DND-41 (cell line): ENCODE results near the gene VWA1.
"Not testable (repeated sequence)": the region's sequence is repeated elsewhere in the genome, so short reads cannot be mapped to it uniquely, and the experiment has no call there.

Experiments
- ATAC-seq: fragments of 200-7000 bp; cut with Tn5 transposase; 3 replicates; pipeline ENCODE4 v1.9.1; 2021; ENCODE audit warnings: low read depth; ENCODE audit not compliant: insufficient read depth
- DNase-seq: peaks from one replicate; pipeline ENCODE4 v3.0.0-alpha.2; 2020
- H2AFZ ChIP-seq: 2 replicates; pipeline ENCODE4 v1.6.0; 2012; ENCODE audit warnings: low read depth, low read length
- H3K27ac ChIP-seq: 2 replicates; pipeline ENCODE4 v1.5.1; 2012; ENCODE audit warnings: low read length, inconsistent platforms
- H3K27me3 ChIP-seq: fragments of 200-600 bp; sonication (generic); 2 replicates; pipeline ENCODE4 v1.6.0; 2012; ENCODE audit warnings: low read length, mild to moderate bottlenecking, inconsistent platforms; ENCODE audit not compliant: insufficient read depth, poor library complexity
- H3K36me3 ChIP-seq: 2 replicates; pipeline ENCODE4 v1.5.1; 2012; ENCODE audit warnings: low read length, inconsistent platforms; ENCODE audit not compliant: insufficient read depth
- H3K4me1 ChIP-seq: 2 replicates; pipeline ENCODE4 v1.5.1; 2012; ENCODE audit warnings: mild to moderate bottlenecking, low read length; ENCODE audit not compliant: insufficient read depth
- H3K4me2 ChIP-seq: 2 replicates; pipeline ENCODE4 v1.6.0; 2012; ENCODE audit warnings: mild to moderate bottlenecking, moderate library complexity, low read length, inconsistent platforms; ENCODE audit not compliant: insufficient read depth
- H3K4me3 ChIP-seq, 2 experiments: fragments of 200-600 bp in 1 of 2; shearing (Covaris generic) in 1 of 2; 2 replicates each; pipeline ENCODE4 v1.5.1; 2012 to 2016; ENCODE audit warnings: inconsistent platforms in 2 of 2, low read length in 2 of 2, mild to moderate bottlenecking in 2 of 2, low read depth in 1 of 2, moderate library complexity in 1 of 2
- H3K79me2 ChIP-seq: 2 replicates; pipeline ENCODE4 v1.6.0; 2012; ENCODE audit warnings: low read length, inconsistent platforms; ENCODE audit not compliant: insufficient read depth
- H3K9ac ChIP-seq: 2 replicates; pipeline ENCODE4 v1.6.0; 2012; ENCODE audit warnings: low read depth, mild to moderate bottlenecking, inconsistent platforms, low read length, moderate library complexity
- H3K9me3 ChIP-seq: 2 replicates; pipeline ENCODE4 v1.5.1; 2012; ENCODE audit warnings: low read length, moderate library complexity, mild to moderate bottlenecking, inconsistent platforms; ENCODE audit not compliant: insufficient read depth, severe bottlenecking
- H4K20me1 ChIP-seq: 2 replicates; pipeline ENCODE4 v1.6.0; 2012; ENCODE audit warnings: low read length; ENCODE audit not compliant: insufficient read depth
- CTCF ChIP-seq: IDR thresholded peaks from 2 replicates; pipeline ENCODE4 v1.5.1; 2012; ENCODE audit warnings: borderline replicate concordance, low read length, moderate library complexity, mild to moderate bottlenecking; ENCODE audit not compliant: poor library complexity, severe bottlenecking; ENCODE audit errors: extremely low read depth
- EZH2 ChIP-seq: IDR thresholded peaks from 3 replicates; pipeline ENCODE4 v1.6.1; 2012; ENCODE audit warnings: borderline replicate concordance, low read depth, mild to moderate bottlenecking, moderate library complexity, low read length, inconsistent platforms; ENCODE audit not compliant: severe bottlenecking

VWA1 gene

GRCh38 chr1:1483714-1484113 is 48.2 kb downstream of the VWA1 start:
- Histone ChIP-seq H3K4me1 (no peaks in the 10 kb centered on the region), H3K9ac (no peak overlapping the region), H3K9me3 (no peaks in the 10 kb centered on the region), H3K27me3 (no peaks in the 10 kb centered on the region), H3K4me3 (no peak overlapping the region), H3K79me2 (no peaks in the 10 kb centered on the region), H3K27ac (no peak overlapping the region), H4K20me1 (no peaks in the 10 kb centered on the region; the same call in 1 of the 2 replicates), H3K4me2 (no peak overlapping the region), H3K36me3 (peaks cover 71% of the 10 kb centered on the region), H2AFZ (no peak overlapping the region)
- no peak for DNase-seq
- no peak for ATAC-seq
- TF ChIP-seq CTCF (no peak), EZH2 (no peak)

GRCh38 chr1:1484976-1485750 is 49.7 kb downstream of the VWA1 start:
- not testable (repeated sequence) for DNase-seq, H3K4me1 ChIP-seq, H3K79me2 ChIP-seq, H3K4me3 ChIP-seq, H4K20me1 ChIP-seq, H2AFZ ChIP-seq, ATAC-seq, H3K9ac ChIP-seq, H3K4me2 ChIP-seq, H3K9me3 ChIP-seq, H3K27ac ChIP-seq, H3K27me3 ChIP-seq
- peaks cover 75% of the 10 kb centered on the region for H3K36me3 ChIP-seq

GRCh38 chr1:1485755-1486317 is 50.3 kb downstream of the VWA1 start:
- H3K27me3 ChIP-seq, H3K4me3 ChIP-seq, H3K4me1 ChIP-seq, H3K79me2 ChIP-seq, H2AFZ ChIP-seq, H3K4me2 ChIP-seq, H4K20me1 ChIP-seq, DNase-seq, H3K9ac ChIP-seq, H3K27ac ChIP-seq, H3K9me3 ChIP-seq: not testable (repeated sequence)
- peaks cover 78% of the 10 kb centered on the region for H3K36me3 ChIP-seq
- ATAC-seq, result 0 out of 3 replicates have a peak, but pooled peaks have one; percentile 14

- DNase-seq, result no peak
- no peak for ATAC-seq
- H3K27ac ChIP-seq, result no peak overlapping the region
- H3K27me3 ChIP-seq, result no peaks in the 10 kb centered on the region
- H4K20me1 ChIP-seq, result no peaks in the 10 kb centered on the region; the same call in 1 of the 2 replicates
- no peak overlapping the region for H3K4me3 ChIP-seq
- no peaks in the 10 kb centered on the region for H3K4me1 ChIP-seq
- no peak overlapping the region for H2AFZ ChIP-seq
- H3K4me2 ChIP-seq, result no peak overlapping the region
- H3K79me2 ChIP-seq, result no peaks in the 10 kb centered on the region
- H3K9me3 ChIP-seq, result no peaks in the 10 kb centered on the region
- peaks cover 82% of the 10 kb centered on the region for H3K36me3 ChIP-seq
- H3K9ac ChIP-seq, result no peak overlapping the region
- TF ChIP-seq EZH2 (no peak), CTCF (no peak)
Measured at GRCh38 chr1:1487701-1488100, 52.2 kb downstream of the VWA1 start.
